DND-41 (cell line): Measurements from ENCODE around the gene SMARCA2.

Experiments
- EZH2 ChIP-seq: IDR thresholded peaks from 3 replicates; pipeline ENCODE4 v1.6.1; 2012; ENCODE audit warnings: borderline replicate concordance, low read depth, mild to moderate bottlenecking, moderate library complexity, low read length, inconsistent platforms; ENCODE audit not compliant: severe bottlenecking
- TF ChIP-seq, protein P1 (sequence below): IDR thresholded peaks from 2 replicates; pipeline ENCODE4 v1.5.1; 2012; ENCODE audit warnings: borderline replicate concordance, low read length, moderate library complexity, mild to moderate bottlenecking; ENCODE audit not compliant: poor library complexity, severe bottlenecking; ENCODE audit errors: extremely low read depth

DNA sequence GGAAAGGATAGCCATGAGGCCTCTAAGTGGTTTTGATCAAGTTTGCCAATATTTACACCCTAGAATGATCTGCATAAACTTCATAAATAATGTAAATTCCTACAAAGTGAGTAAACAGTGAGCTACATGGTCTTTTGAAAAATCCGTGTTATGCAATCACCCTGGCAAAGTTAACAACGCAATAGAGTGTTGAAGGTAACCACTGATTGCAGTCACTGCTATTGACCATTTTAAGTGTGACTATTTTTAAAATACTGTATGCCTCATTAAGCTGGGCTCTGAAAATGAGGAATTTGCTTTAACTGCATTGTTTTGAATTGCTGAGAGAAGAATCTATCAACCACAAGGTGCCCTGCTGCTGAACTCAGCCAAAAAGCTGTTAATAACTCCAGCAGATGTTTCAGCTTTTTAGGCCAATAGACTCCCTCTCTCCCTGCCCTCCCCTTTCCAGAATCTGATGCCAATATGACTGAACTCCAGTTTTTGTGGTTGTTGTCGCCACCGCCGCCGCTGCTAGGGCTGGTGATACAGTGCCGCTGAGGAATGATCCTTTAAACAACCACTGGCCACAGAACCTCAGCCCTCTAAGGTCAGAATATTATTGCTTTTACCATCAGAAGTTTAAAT is 35.3 kb upstream of the SMARCA2 start:
- TF ChIP-seq, protein P1, sequence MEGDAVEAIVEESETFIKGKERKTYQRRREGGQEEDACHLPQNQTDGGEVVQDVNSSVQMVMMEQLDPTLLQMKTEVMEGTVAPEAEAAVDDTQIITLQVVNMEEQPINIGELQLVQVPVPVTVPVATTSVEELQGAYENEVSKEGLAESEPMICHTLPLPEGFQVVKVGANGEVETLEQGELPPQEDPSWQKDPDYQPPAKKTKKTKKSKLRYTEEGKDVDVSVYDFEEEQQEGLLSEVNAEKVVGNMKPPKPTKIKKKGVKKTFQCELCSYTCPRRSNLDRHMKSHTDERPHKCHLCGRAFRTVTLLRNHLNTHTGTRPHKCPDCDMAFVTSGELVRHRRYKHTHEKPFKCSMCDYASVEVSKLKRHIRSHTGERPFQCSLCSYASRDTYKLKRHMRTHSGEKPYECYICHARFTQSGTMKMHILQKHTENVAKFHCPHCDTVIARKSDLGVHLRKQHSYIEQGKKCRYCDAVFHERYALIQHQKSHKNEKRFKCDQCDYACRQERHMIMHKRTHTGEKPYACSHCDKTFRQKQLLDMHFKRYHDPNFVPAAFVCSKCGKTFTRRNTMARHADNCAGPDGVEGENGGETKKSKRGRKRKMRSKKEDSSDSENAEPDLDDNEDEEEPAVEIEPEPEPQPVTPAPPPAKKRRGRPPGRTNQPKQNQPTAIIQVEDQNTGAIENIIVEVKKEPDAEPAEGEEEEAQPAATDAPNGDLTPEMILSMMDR = no peak
- TF ChIP-seq EZH2 = no peak
